ENCODE data around the gene TTC22.

The TTC22 gene

DNA sequence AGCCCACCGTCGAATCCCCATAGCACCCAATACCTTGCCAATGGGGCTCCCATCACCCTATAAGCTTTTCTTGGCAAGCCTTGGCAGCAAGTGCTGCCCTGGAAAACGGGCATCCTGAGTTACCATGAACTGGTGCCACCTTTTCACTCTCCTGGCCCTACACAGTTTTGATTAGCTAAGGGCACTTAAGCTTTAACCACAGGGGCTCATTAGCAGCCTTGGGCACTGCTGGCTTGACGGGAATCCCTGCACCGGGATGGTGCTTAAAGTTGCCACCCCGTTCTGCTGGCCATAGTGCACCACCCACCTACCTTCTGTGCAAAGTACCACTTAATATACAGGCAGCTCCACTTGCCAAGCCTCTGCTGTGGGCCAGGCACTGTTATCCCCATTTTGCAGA, 50.5 kb downstream of the TTC22 start:
- no peak for DNase-seq (ENCODE audit: low read depth)

GRCh38 chr1:54748094-54748835, 52.9 kb downstream of the TTC22 start:
- no peak for DNase-seq (ENCODE audit: low read depth)

DNA sequence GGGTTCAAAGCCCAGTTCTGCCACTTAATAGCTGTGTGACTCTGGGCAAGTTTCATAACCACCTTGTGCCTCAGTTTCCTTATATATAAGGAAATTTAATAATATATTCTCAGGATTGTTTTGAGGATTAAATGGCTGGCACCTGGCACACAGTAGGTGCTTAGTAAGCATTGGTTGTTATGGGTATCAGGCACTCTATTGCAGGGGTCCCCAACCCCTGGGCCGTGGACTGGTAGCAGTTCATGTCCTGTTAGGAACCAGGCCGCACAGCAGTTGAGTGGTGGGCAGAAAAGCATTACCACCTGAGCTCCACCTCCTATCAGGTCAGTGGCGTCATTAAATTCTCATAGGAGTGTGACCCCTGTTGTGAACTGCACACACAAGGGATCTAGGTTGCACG, 55.3 kb downstream of the TTC22 start:
- no peak for DNase-seq (ENCODE audit: low read depth)

GRCh38 chr1:54745274-54745673, 55.8 kb downstream of the TTC22 start:
- no peak for DNase-seq (ENCODE audit: low read depth)

- DNase-seq (ENCODE audit: low read depth), result no peak
These were observed 56.4 kb downstream of the TTC22 start for GRCh38 chr1:54744696-54745095.

DNA sequence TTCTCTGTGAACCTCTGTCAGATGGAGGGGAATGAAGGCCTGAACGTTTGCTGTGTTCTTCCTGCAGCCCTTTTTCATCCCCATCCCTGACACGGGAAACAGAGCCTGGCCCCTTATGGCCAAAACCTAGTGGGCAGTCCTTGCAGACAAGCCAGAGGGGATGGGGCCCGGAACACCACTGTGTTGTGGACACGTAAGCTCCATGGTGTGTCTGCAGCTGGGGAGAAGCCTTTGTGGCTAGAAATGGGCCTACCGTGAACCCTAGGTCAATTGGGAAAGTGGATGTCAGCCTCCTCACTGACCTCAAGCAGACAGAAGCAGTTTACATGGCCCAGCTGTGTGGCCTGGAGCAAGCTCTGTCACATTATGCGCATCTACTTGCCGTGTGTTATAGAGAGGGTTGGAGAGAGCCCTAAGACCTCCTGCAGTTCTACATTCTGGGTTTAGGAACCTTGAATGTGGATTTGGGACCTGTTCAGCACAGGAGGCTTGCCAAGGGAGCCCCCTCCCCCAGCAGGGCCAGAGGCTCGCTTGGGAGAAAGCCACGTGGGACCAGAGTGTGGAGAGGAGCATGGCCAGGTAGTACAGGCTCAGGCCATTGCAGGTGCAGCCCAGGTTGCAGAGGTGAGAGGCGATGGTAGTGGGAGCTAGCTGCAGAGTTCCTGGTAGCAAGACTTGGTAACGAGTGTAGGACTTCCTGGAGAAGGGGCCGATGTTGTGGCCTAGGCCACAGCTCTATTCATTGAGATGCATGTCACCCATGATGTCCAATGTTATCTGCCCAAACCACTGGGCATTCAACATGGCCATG, 57.5 kb downstream of the TTC22 start:
- no peak for DNase-seq (ENCODE audit: low read depth)

GRCh38 chr1:54742282-54742681, 58.8 kb downstream of the TTC22 start:
- DNase-seq (ENCODE audit: low read depth), result no peak

DNA sequence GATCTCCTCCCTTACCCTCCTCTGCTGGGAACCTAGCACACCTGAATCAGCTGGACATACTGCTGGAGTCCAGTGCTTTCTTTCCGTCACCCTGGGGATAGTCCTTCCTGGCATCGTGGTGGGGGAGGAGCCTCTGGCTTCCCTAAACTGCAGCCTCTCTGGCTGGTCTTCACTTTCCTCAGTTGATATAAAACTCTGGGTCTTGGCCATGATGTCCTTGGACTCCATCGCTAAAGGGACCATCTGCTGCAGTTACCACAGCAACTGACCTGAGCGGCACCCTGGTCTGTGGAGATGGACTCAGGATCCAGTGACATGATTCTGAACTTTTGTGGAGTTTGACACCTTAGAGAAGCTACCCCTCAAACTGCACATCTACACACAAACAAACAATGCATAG, 59.6 kb downstream of the TTC22 start:
- DNase-seq (ENCODE audit: low read depth), result no peak

GRCh38 chr1:54738244-54738643, 62.9 kb downstream of the TTC22 start:
- no peak for DNase-seq (ENCODE audit: low read depth)

DNA sequence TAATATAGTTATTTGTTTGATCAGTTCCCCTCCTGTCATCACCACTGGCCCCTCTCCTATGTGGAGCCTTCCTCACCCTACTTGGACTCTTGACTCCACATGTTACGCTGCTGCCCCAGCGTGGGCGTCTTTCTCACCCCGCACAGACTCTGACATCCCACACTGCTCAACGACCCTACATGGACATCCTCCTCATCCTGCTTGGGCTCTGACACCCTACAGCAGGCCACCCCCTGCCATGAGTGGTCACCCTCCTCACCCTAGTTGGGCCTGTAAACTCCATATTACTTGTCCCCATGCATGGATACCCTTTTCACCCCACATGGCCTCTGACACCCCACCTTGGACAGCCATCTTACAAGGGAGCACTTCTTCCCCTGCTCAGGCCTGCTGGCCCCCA, 64.4 kb downstream of the TTC22 start:
- no peak for DNase-seq (ENCODE audit: low read depth)
